K562 (cell line): ENCODE data around the gene SAMD14. TPM values are rescaled to one million over a fixed set of nuclear protein-coding genes. Genes with fewer than 3 reads are reported as not detected.

Source experiments
- ATAC-seq: fragments of 200-7000 bp; cut with Tn5 transposase; 3 replicates; pipeline ENCODE4 v1.9.1; 2020; ENCODE audit warnings: moderate library complexity
- BruUV-seq: library from RNA; stranded (reverse); fragments of 400-500 nt; replicated peaks from 2 replicates; lab custom pipeline; 2021; lab: Mats Ljungman, UMichigan
- CTCF ChIA-PET: fragments of 300-600 bp; formaldehyde crosslinking; extraction: SDS; loops from one replicate; lab custom pipeline; 2021; ENCODE audit warnings: low intra/inter-chr PET ratio; lab: Yijun Ruan, JAX
- POLR2A ChIA-PET: fragments of 300-600, 350-650 bp; sonication (Branson Sonifier 250); formaldehyde crosslinking; extraction: SDS; loops from one replicate; lab custom pipeline; 2021; ENCODE audit warnings: antibody characterized with exemption, inconsistent platforms; lab: Yijun Ruan, JAX
- DNase-seq, 4 experiments: peaks; one replicate each; pipeline versions ENCODE4 v3.0.0 to v3.0.0-alpha.2; 2011 to 2018; ENCODE audit warnings: low spot score in 3 of 4, mixed read lengths in 3 of 4; ENCODE audit errors: extremely low read depth in 1 of 4
- FAIRE-seq: peaks from 2 replicates; lab custom pipeline; 2011; peaks lifted over from hg19 to GRCh38; lab: Jason Lieb, UNC
- H2AFZ ChIP-seq: 2 replicates; pipeline ENCODE4 v1.6.0; 2011; ENCODE audit warnings: low read depth, low read length, control low read depth, inconsistent platforms
- H3K27ac ChIP-seq: fragments of 200-600 bp; 3 replicates; pipeline ENCODE4 v1.8.0; 2011; ENCODE audit warnings: low read depth, mild to moderate bottlenecking, control low read depth, inconsistent platforms, low read length, moderate library complexity, mixed read lengths; ENCODE audit errors: extremely low read depth
- H3K27me3 ChIP-seq, 2 experiments: fragments of 300-600 bp in 1 of 2; 2 replicates in 1 of 2; 3 replicates in 1 of 2; pipeline versions ENCODE4 v1.6.0 to v1.8.0; 2011; ENCODE audit warnings: inconsistent platforms in 2 of 2, low read length in 2 of 2, mild to moderate bottlenecking in 1 of 2, mixed read lengths in 1 of 2, moderate library complexity in 1 of 2; ENCODE audit not compliant: control insufficient read depth in 2 of 2, insufficient read depth in 2 of 2
- H3K36me3 ChIP-seq: fragments of 300-600 bp; 3 replicates; pipeline ENCODE4 v1.8.0; 2011; ENCODE audit warnings: mild to moderate bottlenecking, low read length, inconsistent platforms; ENCODE audit not compliant: control insufficient read depth, insufficient read depth
- H3K4me1 ChIP-seq, 2 experiments: fragments of 200-600 bp in 1 of 2; replicated peaks in 1 of 2; 2 replicates in 1 of 2; 3 replicates in 1 of 2; pipeline versions ENCODE4 v1.5.1 to v1.8.0; 2011; ENCODE audit warnings: inconsistent platforms in 2 of 2, low read length in 2 of 2, mild to moderate bottlenecking in 1 of 2, mixed read lengths in 1 of 2, moderate library complexity in 1 of 2; ENCODE audit not compliant: control insufficient read depth in 2 of 2, insufficient read depth in 2 of 2
- H3K4me2 ChIP-seq: 2 replicates; pipeline ENCODE4 v1.6.1; 2011; ENCODE audit warnings: low read length, control low read depth, inconsistent platforms, mixed read lengths; ENCODE audit not compliant: insufficient read depth
- H3K4me3 ChIP-seq: fragments of 200-600 bp; sonication (generic), shearing (Covaris generic); 2 replicates; pipeline ENCODE4 v1.5.1; 2016; ENCODE audit warnings: control low read depth, inconsistent platforms
- H3K79me2 ChIP-seq: fragments of 200-600 bp; 3 replicates; pipeline ENCODE4 v1.8.0; 2011; ENCODE audit warnings: low read length, inconsistent platforms; ENCODE audit not compliant: control insufficient read depth, insufficient read depth
- H3K9ac ChIP-seq, 2 experiments: 2 replicates each; pipeline versions ENCODE4 v1.6.0 to v1.6.1; 2011; ENCODE audit warnings: low read depth in 2 of 2, low read length in 2 of 2, control low read depth in 1 of 2, inconsistent platforms in 1 of 2, mild to moderate bottlenecking in 1 of 2, mixed read lengths in 1 of 2; ENCODE audit not compliant: insufficient read depth in 1 of 2
- H3K9me1 ChIP-seq: one replicate; pipeline ENCODE4 v1.6.0; 2011; ENCODE audit warnings: inconsistent platforms, mild to moderate bottlenecking, low read length, moderate library complexity; ENCODE audit not compliant: control insufficient read depth, insufficient read depth
- H3K9me3 ChIP-seq: replicated peaks from 2 replicates; pipeline ENCODE4 v1.5.1; 2011; ENCODE audit warnings: low read depth, low read length, inconsistent platforms; ENCODE audit not compliant: control insufficient read depth, insufficient read depth
- H4K20me1 ChIP-seq: replicated peaks from 2 replicates; pipeline ENCODE4 v1.6.1; 2011; ENCODE audit warnings: low read length, inconsistent platforms, mixed read lengths; ENCODE audit not compliant: control insufficient read depth, insufficient read depth
- ARNT ChIP-seq, 2 experiments: fragments of 450-650 bp; IDR thresholded peaks; 2 replicates each; pipeline ENCODE4 v1.6.1; 2016; ENCODE audit warnings: mild to moderate bottlenecking in 1 of 2
- FOXO4 ChIP-seq: fragments of 450-650 bp; formaldehyde crosslinking; IDR thresholded peaks from 2 replicates; pipeline ENCODE4 v1.4.0; 2020; ENCODE audit warnings: mild to moderate bottlenecking, moderate library complexity
- GATAD2B ChIP-seq: fragments of 450-650 bp; IDR thresholded peaks from 2 replicates; pipeline ENCODE4 v1.6.1; 2017; ENCODE audit warnings: mild to moderate bottlenecking, borderline replicate concordance
- HMG20A ChIP-seq: fragments of 450-650 bp; formaldehyde crosslinking; conservative IDR thresholded peaks from 2 replicates; pipeline ENCODE4 v1.4.0; 2020; ENCODE audit warnings: mild to moderate bottlenecking, mixed read lengths
- HNRNPK ChIP-seq: fragments of 200-400 bp; formaldehyde crosslinking; IDR thresholded peaks from one replicate; pipeline ENCODE4 v1.6.1; 2018; ENCODE audit warnings: mild to moderate bottlenecking, low read depth, low read length; ENCODE audit not compliant: poor library complexity, severe bottlenecking
- SETDB1 ChIP-seq: IDR thresholded peaks from one replicate; pipeline ENCODE4 v1.6.1; 2012; ENCODE audit warnings: low read length, control low read depth, inconsistent platforms
- ZKSCAN1 ChIP-seq: fragments of 150-350 bp; IDR thresholded peaks from 2 replicates; pipeline ENCODE4 v1.6.1; 2016; ENCODE audit warnings: low read depth, low read length
- ZNF133 ChIP-seq: fragments of 250-450 bp; sonication (Bioruptor Pico); IDR thresholded peaks from 2 replicates; pipeline ENCODE4 v1.4.0; 2020; ENCODE audit warnings: mild to moderate bottlenecking
- ZNF316 ChIP-seq: fragments of 450-650 bp; IDR thresholded peaks from 2 replicates; pipeline ENCODE4 v1.6.1; 2016
- ZNF740 ChIP-seq, 3 experiments: fragments of 200-800 bp in 1 of 3; sonication (Bioruptor generic) in 1 of 3; sonication (generic) in 1 of 3; formaldehyde crosslinking in 1 of 3; IDR thresholded peaks; 2 replicates each; pipeline versions ENCODE4 v1.6.1 to v1.8.0; 2016 to 2022; ENCODE audit warnings: mild to moderate bottlenecking in 2 of 3, missing compliant biosample characterization in 2 of 3, missing genetic modification characterization in 2 of 3, missing genetic modification reagents in 1 of 3
- ZNF766 ChIP-seq: fragments of 200-800 bp; sonication (Bioruptor generic); conservative IDR thresholded peaks from 2 replicates; pipeline ENCODE4 v1.6.1; 2016; ENCODE audit warnings: missing genetic modification characterization, missing compliant biosample characterization
- WGBS: fragments of 100-300 bp; shearing (Covaris generic); methylation state at CpG from one replicate; pipeline ENCODE4 v1.1.6; 2016; ENCODE audit warnings: low coverage, mixed read lengths; ENCODE audit not compliant: insufficient coverage; ENCODE audit errors: missing lambda C conversion rate; 5-methylcytosine and 5-hydroxymethylcytosine counted together
- in situ Hi-C: fragments of 300-500 bp; cut with MboI; formaldehyde crosslinking; loops from 4 replicates; pipeline ENCODE4 v1.15.0; 2018; ENCODE audit warnings: inconsistent platforms, mixed read lengths
- intact Hi-C: fragments of 100-400 bp; cut with micrococcal nuclease; formaldehyde crosslinking; loops from 2 replicates; pipeline ENCODE4 v1.14.2; 2022
- polyA plus RNA-seq, 8 experiments: library from polyadenylated mRNA; depleted of rRNA in 4 of 8; stranded (reverse) in 5 of 8; unstranded in 3 of 8; fragments of >200 nt; fragmentation: Nextera tagmentation in 2 of 8; fragmentation: Illumina TruSeq in 1 of 8; extraction: Ambion mirVana in 2 of 8; extraction: Trizol in 1 of 8; gene quantifications; 2 replicates each; pipeline versions ENCODE4 v1.2.1 to v1.2.3, GENCODE V29; 2011 to 2014; ENCODE audit warnings: inconsistent platforms in 1 of 8, missing spikeins in 1 of 8
- total RNA-seq, 7 experiments: library from RNA; depleted of rRNA in 6 of 7; stranded (reverse); fragments of >200 nt in 6 of 7; fragmentation: Illumina TruSeq in 2 of 7; extraction: Trizol in 2 of 7; gene quantifications; 2 replicates each; pipeline versions ENCODE4 v1.2.1 to v1.2.3, GENCODE V29; 2011 to 2021; ENCODE audit warnings: low replicate concordance in 1 of 7

The SAMD14 gene
- total and polyA plus RNA-seq, 9 of the 15 experiments (the other 6 are each of a cell fraction or from before 2014, with no cell fraction given) = 0.04 to 0.07 TPM; not detected in 7

- no peak for TF ChIP-seq ARNT (IDR thresholded peaks at IDR 0.05)
- TF ChIP-seq, all 486 proteins: peak for 0
Observed at GRCh38 chr17:50122945-50123344, 7.0 kb downstream of the SAMD14 start (continued).

GRCh38 chr17:50120475-50121253 is 9.3 kb downstream of the SAMD14 start:
- ChIA-PET CTCF (no interaction called here), POLR2A (interaction anchor here (1.5 kb wide), 1 partner anchor 8 kb away, joined by 3 read pairs; no protein-coding TSS in a partner anchor)
- Histone ChIP-seq H3K36me3 (no peaks in the 10 kb centered on the region), H3K9me1 (no peaks in the 10 kb centered on the region), H3K9ac (no peak overlapping the region), H3K79me2 (no peaks in the 10 kb centered on the region), H3K4me1 (peaks cover 0 to 17% of the 10 kb centered on the region in 2 experiments; a peak in 4 of 5 replicates), H3K27ac (no peak overlapping the region), H2AFZ (no peak overlapping the region), H4K20me1 (peaks cover 3% of the 10 kb centered on the region), H3K4me2 (no peak overlapping the region), H3K4me3 (no peak overlapping the region), H3K27me3 (peaks cover 37 to 67% of the 10 kb centered on the region in 2 experiments; a peak in 4 of 5 replicates), H3K9me3 (no peaks in the 10 kb centered on the region)
- WGBS = 0% methylated on average over 5 of the region's 7 CpGs
- FAIRE-seq = no peak
- no TSS peak for BruUV-seq
- in situ Hi-C loops (no loop called here), intact Hi-C loops (no loop called here)
- no peak for ATAC-seq
- DNase-seq = no peak
- TF ChIP-seq ZNF316 (0 out of 2 replicates have a peak, but pooled peaks have one; percentile 4), FOXO4 (CRISPR knock-in tag) (no peak), SETDB1 (no peak), GATAD2B (no peak), HMG20A (CRISPR knock-in tag) (no peak), ZNF133 (CRISPR knock-in tag) (no peak), HNRNPK (no peak), ZNF740 (CRISPR knock-in tag; IDR thresholded peaks at IDR 0.05) (no peak), ZNF740 (tag; IDR thresholded peaks at IDR 0.05) (no peak), ZKSCAN1 (peak; percentile 59; the same call in 1 of the 2 replicates), ZNF766 (CRISPR knock-in tag) (no peak)
